Measurements from ENCODE around the gene ADAMTS15.

Gene ADAMTS15

GRCh38 chr11:130408401-130408890 is 40.0 kb upstream of the ADAMTS15 start:
- no peak for DNase-seq (ENCODE audit: low read depth)
- no peak overlapping the region for H3K4me3 ChIP-seq (ENCODE audit: low read depth, low read length)
- TF ChIP-seq CTCF (IDR thresholded peaks at IDR 0.05; ENCODE audit: low read depth, low read length) = no peak

GRCh38 chr11:130408901-130409300 is 39.5 kb upstream of the ADAMTS15 start:
- H3K4me3 ChIP-seq (ENCODE audit: low read depth, low read length) = no peak overlapping the region
- DNase-seq (ENCODE audit: low read depth) = no peak
- no peak for TF ChIP-seq MAX (IDR thresholded peaks at IDR 0.05; ENCODE audit: low read depth, low read length)
- no peak for TF ChIP-seq POLR2A (IDR thresholded peaks at IDR 0.05; ENCODE audit: extremely low read depth, insufficient read length)
- TF ChIP-seq CTCF (IDR thresholded peaks at IDR 0.05; ENCODE audit: low read depth, low read length) = no peak
- no peak for TF ChIP-seq MYC (IDR thresholded peaks at IDR 0.05; ENCODE audit: low read depth, low read length)

GRCh38 chr11:130409594-130410388 is 38.7 kb upstream of the ADAMTS15 start:
- TF ChIP-seq POLR2A (IDR thresholded peaks at IDR 0.05; ENCODE audit: extremely low read depth, insufficient read length) = no peak
- no peak for TF ChIP-seq MYC (IDR thresholded peaks at IDR 0.05; ENCODE audit: low read depth, low read length)
- no peak for TF ChIP-seq CTCF (IDR thresholded peaks at IDR 0.05; ENCODE audit: low read depth, low read length)
- TF ChIP-seq MAX (IDR thresholded peaks at IDR 0.05; ENCODE audit: low read depth, low read length) = no peak
- H3K4me3 ChIP-seq (ENCODE audit: low read depth, low read length) = no peak overlapping the region
- no peak for DNase-seq (ENCODE audit: low read depth)

- no peak for TF ChIP-seq POLR2A (IDR thresholded peaks at IDR 0.05; ENCODE audit: extremely low read depth, insufficient read length)
- no peak for TF ChIP-seq CTCF (IDR thresholded peaks at IDR 0.05; ENCODE audit: low read depth, low read length)
- TF ChIP-seq MYC (IDR thresholded peaks at IDR 0.05; ENCODE audit: low read depth, low read length) = no peak
- DNase-seq (ENCODE audit: low read depth) = no peak
- no peak overlapping the region for H3K4me3 ChIP-seq (ENCODE audit: low read depth, low read length)
Observed at GRCh38 chr11:130411223-130411622, 37.2 kb upstream of the ADAMTS15 start.

GRCh38 chr11:130413405-130414106 is 34.9 kb upstream of the ADAMTS15 start:
- H3K4me3 ChIP-seq (ENCODE audit: low read depth, low read length) = no peak overlapping the region
- no peak for DNase-seq (ENCODE audit: low read depth)
- no peak for TF ChIP-seq MAX (IDR thresholded peaks at IDR 0.05; ENCODE audit: low read depth, low read length)
- TF ChIP-seq POLR2A (IDR thresholded peaks at IDR 0.05; ENCODE audit: extremely low read depth, insufficient read length) = no peak
- no peak for TF ChIP-seq MYC (IDR thresholded peaks at IDR 0.05; ENCODE audit: low read depth, low read length)
- TF ChIP-seq CTCF (IDR thresholded peaks at IDR 0.05; ENCODE audit: low read depth, low read length) = no peak

Data from NB4 (cell line).